CD4-positive, alpha-beta T cell treated with Interleukin-10 for 1 hour (primary cell): ENCODE measurements around the gene SND1.
"Not testable (repeated sequence)": the region's sequence is repeated elsewhere in the genome, so short reads cannot be mapped to it uniquely, and the experiment has no call there.

Experiments
- DNase-seq: peaks from one replicate; pipeline ENCODE4 v3.0.0-alpha.2; 2020

The SND1 gene

DNA sequence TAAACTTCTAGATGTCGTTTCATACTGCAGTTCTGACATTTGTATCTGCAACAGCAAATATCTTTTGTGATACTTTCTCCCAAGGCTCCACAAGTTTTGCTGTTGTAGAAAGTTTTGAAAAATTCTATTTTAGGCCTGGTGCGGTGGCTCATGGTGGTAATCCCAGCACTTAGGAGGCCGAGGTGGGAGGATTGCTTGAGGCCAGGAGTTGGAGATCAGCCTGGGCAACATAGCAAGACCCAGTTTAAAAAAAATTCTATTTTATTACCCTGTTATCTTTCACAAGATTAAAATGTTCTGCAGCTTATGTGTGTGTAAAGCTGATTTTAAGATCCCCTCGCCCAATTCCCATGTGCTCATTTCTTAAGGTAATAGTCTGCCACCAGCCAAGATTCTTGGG lies 1.4 kb downstream of the SND1 start:
- DNase-seq, result no peak

DNA sequence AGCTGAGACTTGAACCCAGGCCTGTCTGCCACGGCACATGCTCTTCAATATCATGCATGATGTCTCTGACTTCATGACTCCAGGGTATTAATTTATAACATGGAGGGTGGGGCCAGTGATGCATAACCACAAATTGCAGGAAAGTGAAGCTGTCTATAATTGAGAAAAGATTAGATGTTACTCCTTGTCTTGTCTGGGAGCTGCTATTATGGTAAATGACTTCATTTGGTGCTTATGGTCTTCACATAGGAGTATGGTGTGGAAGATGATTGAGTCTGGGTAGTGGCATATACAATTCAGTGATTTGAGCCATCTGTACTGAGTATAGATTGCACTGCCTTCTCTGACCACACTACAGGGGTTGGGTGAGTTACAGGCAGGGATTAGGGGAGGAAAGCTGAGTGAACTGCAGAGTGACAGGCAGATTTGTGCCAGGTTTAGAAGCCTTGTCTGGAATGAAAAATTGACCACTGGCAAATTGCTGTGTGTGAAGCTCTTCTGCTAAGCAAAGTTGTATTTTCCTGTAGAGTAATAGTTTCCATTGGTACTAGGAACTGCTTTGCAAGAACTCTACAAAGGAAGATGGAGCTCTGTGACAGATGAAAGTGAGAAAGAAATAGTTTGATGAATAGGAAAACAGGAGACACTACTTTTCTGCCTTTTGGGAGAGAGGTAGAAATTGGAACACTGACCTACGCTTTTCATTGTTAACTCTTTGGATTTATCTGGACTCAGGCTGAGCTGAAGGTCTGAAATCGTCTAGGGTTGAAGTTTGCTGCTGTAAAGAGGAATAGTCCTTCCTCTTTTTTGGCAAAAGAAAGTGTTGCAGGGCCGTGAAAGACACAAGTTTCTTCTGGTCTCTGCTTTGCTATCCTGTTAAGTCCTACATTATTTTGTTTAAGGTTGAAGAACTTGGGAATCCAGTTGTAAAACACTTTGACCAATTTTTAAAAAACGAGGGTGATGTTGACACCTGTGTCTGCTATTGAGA lies 2.7 kb downstream of the SND1 start:
- DNase-seq, result no peak

DNA sequence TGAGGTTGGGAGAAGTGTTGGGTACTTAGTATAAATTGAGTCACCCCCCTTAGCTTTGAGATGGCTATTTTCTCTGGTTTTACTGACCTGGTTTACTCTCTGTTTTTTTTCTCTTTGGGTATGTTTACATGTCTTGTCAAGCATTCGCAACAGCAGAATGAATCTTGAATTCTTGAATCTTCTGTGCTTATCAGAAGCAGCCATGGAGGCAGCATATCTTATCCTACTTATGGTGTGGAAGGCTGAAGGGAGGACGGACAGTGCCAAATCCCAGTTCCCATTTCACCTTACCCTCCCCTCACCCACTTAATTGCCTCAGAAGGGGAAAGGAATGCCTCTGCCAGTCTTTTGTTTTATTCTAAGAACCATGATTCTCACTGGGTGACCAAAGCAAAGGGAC lies 3.7 kb downstream of the SND1 start:
- DNase-seq, result no peak

GRCh38 chr7:127657500-127657899 lies 5.5 kb downstream of the SND1 start:
- DNase-seq, result no peak

GRCh38 chr7:127658970-127659630 lies 7.1 kb downstream of the SND1 start:
- no peak for DNase-seq

DNA sequence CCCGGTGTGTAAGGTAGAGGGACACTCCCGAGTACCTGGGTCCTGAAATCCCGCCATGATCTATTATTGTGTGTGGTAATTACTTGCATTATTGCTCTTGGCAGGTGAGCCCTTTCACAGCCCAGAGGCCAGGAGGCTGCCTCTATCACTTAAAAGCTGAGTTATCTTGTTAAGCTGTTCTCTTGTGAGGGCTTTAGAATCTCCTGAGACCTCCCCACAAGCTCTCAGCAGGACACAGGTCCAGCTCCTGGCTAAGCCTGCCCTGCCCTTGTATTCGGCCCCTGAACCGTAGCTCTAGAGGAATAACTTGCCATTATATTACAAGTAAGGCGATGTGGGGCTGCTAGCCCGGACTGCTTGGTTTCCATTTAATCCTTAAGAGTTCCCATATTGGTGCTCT lies 13.9 kb downstream of the SND1 start:
- no peak for DNase-seq

GRCh38 chr7:127666602-127667001 lies 14.6 kb downstream of the SND1 start:
- no peak for DNase-seq

GRCh38 chr7:127667017-127667670 lies 15.2 kb downstream of the SND1 start:
- DNase-seq, result no peak

- DNase-seq, result no peak
Observed at GRCh38 chr7:127667759-127668530, 16.0 kb downstream of the SND1 start.

DNA sequence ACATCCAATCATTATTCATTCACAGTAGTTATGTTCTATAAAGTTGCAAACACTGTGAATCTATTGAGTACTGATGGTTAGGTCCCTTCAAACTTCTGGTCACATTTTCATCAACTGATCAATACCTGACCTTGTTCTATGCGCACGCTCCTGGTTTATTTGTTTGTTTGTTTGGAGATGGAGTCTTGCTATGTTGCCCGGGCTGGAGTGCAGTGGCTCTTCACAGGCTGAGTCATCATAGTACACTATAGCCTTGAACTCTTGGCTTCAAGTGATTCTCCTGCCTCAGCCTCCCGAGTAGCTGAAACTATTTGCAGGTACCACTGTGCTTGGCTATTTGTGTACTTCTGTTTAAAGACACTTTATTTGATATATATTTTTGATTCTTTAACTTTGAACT lies 19.3 kb downstream of the SND1 start:
- DNase-seq, result no peak

DNA sequence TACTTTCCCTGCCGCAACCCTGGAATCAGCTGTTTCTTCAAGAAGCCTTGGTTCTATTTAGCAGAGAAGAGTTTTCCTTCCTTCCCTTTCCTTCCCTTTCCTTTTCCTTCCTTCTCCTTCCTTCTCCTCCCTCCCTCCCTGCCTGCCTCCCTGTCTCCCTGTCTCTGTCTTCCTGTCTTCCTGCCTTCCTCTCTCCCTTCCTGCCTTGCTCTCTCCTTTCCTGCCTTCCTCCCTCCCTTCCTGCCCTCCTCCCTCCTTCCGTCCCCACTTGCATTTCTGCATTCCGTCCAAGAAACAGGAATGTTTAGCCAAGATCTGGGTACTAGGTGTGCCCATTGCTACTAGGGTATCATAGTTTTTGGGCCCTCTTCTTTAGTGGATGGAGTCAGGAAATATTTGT lies 21.9 kb downstream of the SND1 start:
- DNase-seq, result no peak

GRCh38 chr7:127674361-127674760 lies 22.4 kb downstream of the SND1 start:
- no peak for DNase-seq

DNA sequence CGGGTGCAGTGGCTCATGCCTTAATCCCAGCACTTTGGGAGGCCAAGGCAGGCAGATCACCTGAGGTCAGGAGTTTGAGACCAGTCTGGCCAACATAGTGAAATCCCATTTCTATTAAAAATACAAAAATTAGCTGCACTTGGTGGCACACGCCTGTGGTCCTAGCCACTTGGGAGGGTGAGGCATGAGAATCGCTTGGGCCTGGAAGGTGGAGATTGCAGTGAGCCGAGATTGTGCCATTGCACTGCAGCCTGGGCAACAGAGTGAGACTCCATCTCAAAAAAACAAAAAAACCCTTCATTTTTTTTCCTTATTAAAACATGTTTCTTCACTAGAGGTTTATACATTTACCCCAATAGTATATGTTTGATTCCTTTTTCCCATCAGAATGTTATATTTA lies 22.9 kb downstream of the SND1 start:
- DNase-seq, result not testable (repeated sequence)

DNA sequence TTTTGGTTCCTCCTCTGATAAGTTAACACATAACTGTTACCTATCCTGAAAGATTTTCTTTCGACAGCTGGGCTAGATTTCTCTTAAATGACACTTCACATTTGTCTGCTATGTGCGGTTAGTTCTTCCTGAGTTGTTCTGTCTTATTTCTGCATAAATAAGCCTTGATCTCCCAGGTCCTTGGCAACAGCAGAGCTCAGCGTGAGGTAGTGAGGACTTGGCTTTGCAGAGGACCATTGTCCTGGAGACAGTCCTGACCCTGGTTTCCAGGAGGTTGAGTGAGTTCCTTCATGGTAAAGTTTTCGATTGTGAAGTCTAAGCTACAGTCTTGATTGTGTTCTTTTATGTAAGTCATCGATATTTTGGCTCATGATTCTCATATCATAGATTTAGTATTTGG lies 23.7 kb downstream of the SND1 start:
- DNase-seq, result no peak

- DNase-seq, result no peak
Observed at GRCh38 chr7:127677433-127678230, 25.6 kb downstream of the SND1 start.

GRCh38 chr7:127678337-127678736 lies 26.3 kb downstream of the SND1 start:
- DNase-seq, result no peak

DNA sequence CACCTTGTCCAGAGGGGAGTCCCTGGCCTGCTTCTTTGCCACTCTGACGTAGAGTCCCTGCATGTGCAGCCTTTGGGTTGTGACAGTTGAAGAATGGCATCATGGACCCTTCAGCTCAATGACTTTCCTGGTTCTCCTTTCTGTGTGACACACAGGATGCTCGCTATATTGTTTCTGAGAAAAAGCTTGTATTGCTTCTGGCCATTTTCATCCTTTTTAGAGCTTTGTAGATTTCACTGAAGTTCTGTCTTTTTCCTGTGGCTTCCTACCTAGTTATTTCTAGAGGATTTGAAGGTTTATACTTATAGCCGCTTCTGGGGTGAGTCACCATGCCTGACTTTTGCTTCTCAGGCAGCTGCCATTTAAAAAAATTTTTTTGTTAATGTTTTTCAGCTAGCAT lies 27.0 kb downstream of the SND1 start:
- no peak for DNase-seq

GRCh38 chr7:127680983-127681382 lies 29.0 kb downstream of the SND1 start:
- no peak for DNase-seq

DNA sequence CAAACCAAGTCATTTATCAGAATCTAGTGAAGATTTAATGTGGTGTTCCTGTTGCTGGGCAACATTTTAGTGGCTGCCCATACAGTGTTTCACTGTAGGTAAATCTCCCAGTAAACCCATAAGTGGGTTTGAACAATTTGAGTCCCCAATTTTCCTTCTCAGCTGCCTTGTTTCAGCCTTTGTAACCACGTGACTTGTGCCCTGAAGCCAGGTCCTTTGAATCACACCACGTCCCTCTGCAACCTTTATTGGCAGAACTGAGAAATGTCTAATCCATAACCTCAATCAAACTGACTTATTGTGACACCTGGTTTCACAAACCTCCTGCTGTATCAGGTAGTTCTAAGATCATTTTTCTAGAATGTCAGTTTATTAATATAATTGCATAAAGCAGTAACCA lies 30.1 kb downstream of the SND1 start:
- DNase-seq, result no peak

DNA sequence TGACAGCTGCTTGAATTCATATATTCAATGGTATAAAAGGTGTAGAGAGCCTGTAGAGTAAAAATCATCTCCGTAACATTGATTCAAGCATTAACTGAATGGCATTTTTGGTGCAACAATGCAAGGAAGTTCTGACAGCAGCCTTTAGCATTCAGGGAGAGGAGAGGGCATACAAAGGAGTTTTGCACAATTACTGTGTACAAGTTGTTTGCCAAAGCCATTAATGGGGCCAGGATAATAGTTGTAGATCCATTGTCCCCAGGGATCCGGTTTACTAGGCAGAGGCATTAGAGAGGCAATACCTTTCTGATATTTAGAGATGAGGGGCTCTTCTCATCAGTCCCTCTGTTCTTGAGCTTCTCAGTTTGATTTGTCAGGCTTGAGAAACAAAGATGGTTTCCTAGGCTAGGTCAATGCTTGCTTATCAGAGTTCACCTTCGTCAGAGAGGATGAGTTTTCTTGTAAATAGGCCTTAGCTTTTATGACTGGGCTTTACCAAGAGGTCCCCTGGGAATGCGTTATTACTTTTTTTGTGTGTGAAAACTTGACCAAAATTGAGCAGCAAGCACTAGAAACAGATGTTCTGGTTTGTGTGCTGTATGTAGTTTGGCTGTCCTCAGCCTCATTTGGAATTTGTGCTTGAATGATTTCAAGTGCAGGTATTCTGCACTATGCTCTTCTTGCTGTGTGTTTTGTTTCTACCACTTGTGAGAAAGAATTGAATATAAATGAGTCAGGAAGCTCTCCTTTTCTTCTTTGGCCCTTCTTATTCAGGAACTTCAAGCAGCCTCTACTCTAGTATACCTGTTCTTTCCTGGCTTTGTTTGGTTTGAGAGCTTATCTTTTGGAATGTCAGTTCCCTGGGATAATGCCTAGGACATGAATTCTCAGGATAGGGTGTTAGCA lies 32.0 kb downstream of the SND1 start:
- no peak for DNase-seq

DNA sequence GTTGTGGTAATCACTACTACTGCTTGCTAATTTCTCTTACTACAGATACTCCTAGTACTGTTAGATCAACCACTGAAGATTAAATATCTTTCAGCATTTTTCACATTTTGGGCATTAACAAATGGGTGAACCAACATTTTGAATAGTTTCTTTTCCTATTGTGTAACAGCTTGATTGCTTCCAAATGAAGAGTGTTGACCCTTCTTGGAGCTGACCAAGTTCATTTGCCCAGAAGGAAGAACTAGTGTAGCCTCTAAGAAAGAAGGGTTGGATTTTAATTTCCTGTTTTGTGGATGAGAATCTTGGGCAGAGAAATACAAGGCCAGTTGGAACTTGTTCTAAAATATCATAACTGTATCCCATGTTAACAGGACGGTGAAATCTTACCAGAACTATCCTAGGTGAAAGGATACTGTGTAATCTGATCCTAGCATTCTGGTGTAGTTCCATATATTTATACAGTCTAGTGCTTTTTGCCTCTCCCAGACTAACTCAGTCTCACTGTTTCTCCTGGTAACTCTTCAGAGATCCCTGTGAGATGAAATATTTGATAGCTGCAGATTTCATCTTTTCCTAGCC lies 37.3 kb downstream of the SND1 start:
- DNase-seq, result no peak
